ENCODE measurements around the gene FASTKD2.
A peak's percentile ranks its signal among the peaks of the same experiment; 100 is the strongest.

FASTKD2 gene

DNA sequence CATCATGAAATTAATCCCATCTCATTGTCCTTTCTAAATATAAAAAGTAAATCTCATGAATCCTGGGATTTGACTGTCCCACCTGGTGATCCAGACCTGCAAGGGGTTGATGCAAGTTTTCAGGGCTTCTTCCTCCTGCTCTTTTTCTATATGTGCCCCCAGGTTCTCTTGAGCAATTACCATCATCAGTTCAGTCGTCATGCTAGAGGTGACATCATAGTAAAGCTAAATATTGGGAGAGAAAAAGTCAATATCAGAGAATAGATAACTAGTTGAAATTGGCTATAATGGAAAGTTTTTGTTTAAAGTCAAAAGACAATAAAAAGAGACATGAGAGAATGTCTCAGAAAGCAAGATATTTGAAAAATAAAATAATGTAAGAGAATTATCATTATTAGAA, 8.6 kb upstream of the FASTKD2 start:
- H3K36me3 ChIP-seq (ENCODE audit: insufficient read depth, low read length) = no peaks in the 10 kb centered on the region
- no peaks in the 10 kb centered on the region for H3K27me3 ChIP-seq (ENCODE audit: control insufficient read depth in 1 of 2, insufficient read depth in 2 of 2, low read length in 2 of 2)
- H3K9me3 ChIP-seq (ENCODE audit: low read length) = no peaks in the 10 kb centered on the region
- H3K27ac ChIP-seq (ENCODE audit: low read depth, low read length) = no peak overlapping the region
- no peaks in the 10 kb centered on the region for H3K4me1 ChIP-seq (ENCODE audit: insufficient read depth, low read length)
- no peak overlapping the region for H3K9ac ChIP-seq (ENCODE audit: low read length)
- H3K4me3 ChIP-seq (ENCODE audit: low read depth in 1 of 2, low read length in 2 of 2) = no peak overlapping the region

- Histone ChIP-seq H3K36me3 (ENCODE audit: insufficient read depth, low read length) (peaks cover 25% of the 10 kb centered on the region), H3K9me3 (ENCODE audit: low read length) (no peaks in the 10 kb centered on the region), H3K27ac (ENCODE audit: low read depth, low read length) (peak overlapping the region; percentile 78), H3K9ac (ENCODE audit: low read length) (peak overlapping the region; percentile 95), H3K4me3 (ENCODE audit: low read depth in 1 of 2, low read length in 2 of 2) (peak overlapping the region; percentile 51 to 98), H3K27me3 (ENCODE audit: control insufficient read depth in 1 of 2, insufficient read depth in 2 of 2, low read length in 2 of 2) (no peaks in the 10 kb centered on the region), H3K4me1 (ENCODE audit: insufficient read depth, low read length) (peaks cover 43% of the 10 kb centered on the region)
Observed at GRCh38 chr2:206764673-206765241, 649 bp upstream of the FASTKD2 start.

GRCh38 chr2:206766057-206766930, 888 bp downstream of the FASTKD2 start:
- Histone ChIP-seq H3K27ac (ENCODE audit: low read depth, low read length) (peak overlapping the region; percentile 78), H3K36me3 (ENCODE audit: insufficient read depth, low read length) (peaks cover 35% of the 10 kb centered on the region), H3K4me1 (ENCODE audit: insufficient read depth, low read length) (peaks cover 43% of the 10 kb centered on the region), H3K9me3 (ENCODE audit: low read length) (no peaks in the 10 kb centered on the region), H3K27me3 (ENCODE audit: control insufficient read depth in 1 of 2, insufficient read depth in 2 of 2, low read length in 2 of 2) (no peaks in the 10 kb centered on the region), H3K9ac (ENCODE audit: low read length) (peak overlapping the region; percentile 95), H3K4me3 (ENCODE audit: low read depth in 1 of 2, low read length in 2 of 2) (peak overlapping the region; percentile 51 to 98)

GRCh38 chr2:206774871-206775270, 9.5 kb downstream of the FASTKD2 start:
- Histone ChIP-seq H3K27ac (ENCODE audit: low read depth, low read length) (no peak overlapping the region), H3K4me1 (ENCODE audit: insufficient read depth, low read length) (no peaks in the 10 kb centered on the region), H3K27me3 (ENCODE audit: control insufficient read depth in 1 of 2, insufficient read depth in 2 of 2, low read length in 2 of 2) (no peaks in the 10 kb centered on the region), H3K9me3 (ENCODE audit: low read length) (no peaks in the 10 kb centered on the region), H3K4me3 (ENCODE audit: low read depth in 1 of 2, low read length in 2 of 2) (no peak overlapping the region), H3K36me3 (ENCODE audit: insufficient read depth, low read length) (peaks cover 36% of the 10 kb centered on the region), H3K9ac (ENCODE audit: low read length) (no peak overlapping the region)

- Histone ChIP-seq H3K4me1 (ENCODE audit: insufficient read depth, low read length) (no peaks in the 10 kb centered on the region), H3K4me3 (ENCODE audit: low read depth in 1 of 2, low read length in 2 of 2) (no peak overlapping the region), H3K27me3 (ENCODE audit: control insufficient read depth in 1 of 2, insufficient read depth in 2 of 2, low read length in 2 of 2) (no peaks in the 10 kb centered on the region), H3K9me3 (ENCODE audit: low read length) (no peaks in the 10 kb centered on the region), H3K27ac (ENCODE audit: low read depth, low read length) (no peak overlapping the region), H3K9ac (ENCODE audit: low read length) (no peak overlapping the region), H3K36me3 (ENCODE audit: insufficient read depth, low read length) (peaks cover 34% of the 10 kb centered on the region)
Observed at GRCh38 chr2:206776432-206776831, 11.0 kb downstream of the FASTKD2 start.

DNA sequence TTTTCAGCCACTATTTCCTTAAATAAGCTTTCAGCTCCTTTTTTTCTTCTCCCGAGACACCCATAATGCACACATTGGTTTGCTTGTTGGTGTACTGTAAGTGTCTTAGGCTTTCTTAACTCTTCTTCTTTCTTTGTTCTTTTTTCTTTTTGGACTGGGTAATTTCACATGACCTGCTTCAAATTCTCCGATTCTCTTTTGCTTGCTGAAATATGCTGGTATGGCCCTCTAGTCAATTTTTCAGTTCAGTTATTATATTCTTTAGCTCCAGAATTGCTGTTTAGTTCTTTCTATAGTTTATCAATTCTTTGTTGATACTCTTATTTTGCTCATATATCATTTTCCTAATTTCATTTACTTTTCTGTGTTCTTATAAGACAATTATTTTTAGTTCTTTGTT, 15.3 kb downstream of the FASTKD2 start:
- Histone ChIP-seq H3K4me3 (ENCODE audit: low read depth in 1 of 2, low read length in 2 of 2) (no peak overlapping the region), H3K9me3 (ENCODE audit: low read length) (no peaks in the 10 kb centered on the region), H3K4me1 (ENCODE audit: insufficient read depth, low read length) (no peaks in the 10 kb centered on the region), H3K36me3 (ENCODE audit: insufficient read depth, low read length) (peaks cover 57% of the 10 kb centered on the region), H3K9ac (ENCODE audit: low read length) (no peak overlapping the region), H3K27me3 (ENCODE audit: control insufficient read depth in 1 of 2, insufficient read depth in 2 of 2, low read length in 2 of 2) (no peaks in the 10 kb centered on the region), H3K27ac (ENCODE audit: low read depth, low read length) (no peak overlapping the region)

GRCh38 chr2:206783718-206784117, 18.3 kb downstream of the FASTKD2 start:
- Histone ChIP-seq H3K4me1 (ENCODE audit: insufficient read depth, low read length) (no peaks in the 10 kb centered on the region), H3K9me3 (ENCODE audit: low read length) (no peaks in the 10 kb centered on the region), H3K27ac (ENCODE audit: low read depth, low read length) (no peak overlapping the region), H3K4me3 (ENCODE audit: low read depth in 1 of 2, low read length in 2 of 2) (no peak overlapping the region), H3K9ac (ENCODE audit: low read length) (no peak overlapping the region), H3K36me3 (ENCODE audit: insufficient read depth, low read length) (peaks cover 78% of the 10 kb centered on the region), H3K27me3 (ENCODE audit: control insufficient read depth in 1 of 2, insufficient read depth in 2 of 2, low read length in 2 of 2) (no peaks in the 10 kb centered on the region)

GRCh38 chr2:206784559-206785353, 19.4 kb downstream of the FASTKD2 start:
- H3K27me3 ChIP-seq (ENCODE audit: control insufficient read depth in 1 of 2, insufficient read depth in 2 of 2, low read length in 2 of 2) = no peaks in the 10 kb centered on the region
- peaks cover 80% of the 10 kb centered on the region for H3K36me3 ChIP-seq (ENCODE audit: insufficient read depth, low read length)

DNA sequence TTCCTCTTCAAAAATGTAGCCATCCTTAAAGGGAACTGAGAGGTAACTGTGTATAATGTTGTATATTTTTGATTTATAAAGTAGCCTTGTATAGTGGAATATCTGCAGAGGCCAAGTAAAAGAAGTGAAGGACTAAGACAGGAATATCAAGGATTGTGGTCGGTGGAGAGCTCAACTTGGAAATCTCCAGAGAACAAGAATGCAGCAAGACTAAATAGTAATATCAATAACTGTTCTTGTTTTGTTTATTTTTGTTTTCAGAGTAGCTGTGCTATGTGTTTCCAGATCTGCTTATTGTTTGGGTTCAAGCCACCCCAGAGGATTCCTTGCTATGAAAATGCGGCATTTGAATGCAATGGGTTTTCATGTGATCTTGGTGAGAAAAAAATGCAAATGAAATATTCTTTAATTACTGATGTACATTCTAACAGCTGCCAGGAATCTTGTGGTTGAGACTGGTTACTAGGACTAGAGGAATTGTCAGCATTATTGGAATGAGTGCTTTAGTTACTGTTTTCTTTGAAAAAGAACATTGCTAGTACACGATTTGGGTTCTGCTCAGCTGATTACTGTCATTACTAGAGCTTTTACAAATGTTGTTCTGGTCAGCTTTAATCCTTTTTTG, 25.0 kb downstream of the FASTKD2 start:
- H3K9ac ChIP-seq (ENCODE audit: low read length) = no peak overlapping the region
- H3K27ac ChIP-seq (ENCODE audit: low read depth, low read length) = no peak overlapping the region
- H3K4me1 ChIP-seq (ENCODE audit: insufficient read depth, low read length) = no peaks in the 10 kb centered on the region
- H3K4me3 ChIP-seq (ENCODE audit: low read depth in 1 of 2, low read length in 2 of 2) = no peak overlapping the region
- H3K27me3 ChIP-seq (ENCODE audit: control insufficient read depth in 1 of 2, insufficient read depth in 2 of 2, low read length in 2 of 2) = no peaks in the 10 kb centered on the region
- H3K36me3 ChIP-seq (ENCODE audit: insufficient read depth, low read length) = peaks cover 64% of the 10 kb centered on the region
- H3K9me3 ChIP-seq (ENCODE audit: low read length) = no peaks in the 10 kb centered on the region

More at GRCh38 chr2:206784559-206785353, 19.4 kb downstream of the FASTKD2 start:
- Histone ChIP-seq H3K9me3 (ENCODE audit: low read length) (no peaks in the 10 kb centered on the region), H3K4me1 (ENCODE audit: insufficient read depth, low read length) (no peaks in the 10 kb centered on the region), H3K4me3 (ENCODE audit: low read depth in 1 of 2, low read length in 2 of 2) (no peak overlapping the region), H3K9ac (ENCODE audit: low read length) (no peak overlapping the region), H3K27ac (ENCODE audit: low read depth, low read length) (no peak overlapping the region)

DNA sequence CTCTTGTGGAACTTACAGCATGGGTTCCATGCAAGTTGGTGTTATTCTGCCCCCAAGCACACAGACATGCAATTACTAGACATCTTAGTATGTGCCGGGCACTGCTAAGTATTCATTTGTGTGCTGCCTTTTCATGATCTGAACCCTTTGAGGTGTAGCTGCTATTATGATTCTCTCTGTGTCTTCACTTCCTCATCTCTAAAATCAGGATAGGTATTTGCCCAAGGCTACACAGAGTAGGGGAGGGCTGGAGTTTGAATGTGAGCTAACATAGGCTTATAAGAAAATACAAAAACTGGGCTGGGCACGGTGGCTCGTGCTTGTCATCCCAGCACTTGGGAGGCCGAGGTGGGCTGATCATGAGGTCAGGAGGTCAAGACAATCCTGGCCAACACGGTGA, 27.2 kb downstream of the FASTKD2 start:
- H3K9ac ChIP-seq (ENCODE audit: low read length) = no peak overlapping the region
- no peaks in the 10 kb centered on the region for H3K9me3 ChIP-seq (ENCODE audit: low read length)
- H3K27me3 ChIP-seq (ENCODE audit: control insufficient read depth in 1 of 2, insufficient read depth in 2 of 2, low read length in 2 of 2) = no peaks in the 10 kb centered on the region
- no peak overlapping the region for H3K4me3 ChIP-seq (ENCODE audit: low read depth in 1 of 2, low read length in 2 of 2)
- no peaks in the 10 kb centered on the region for H3K4me1 ChIP-seq (ENCODE audit: insufficient read depth, low read length)
- H3K36me3 ChIP-seq (ENCODE audit: insufficient read depth, low read length) = peaks cover 51% of the 10 kb centered on the region
- no peak overlapping the region for H3K27ac ChIP-seq (ENCODE audit: low read depth, low read length)

DNA sequence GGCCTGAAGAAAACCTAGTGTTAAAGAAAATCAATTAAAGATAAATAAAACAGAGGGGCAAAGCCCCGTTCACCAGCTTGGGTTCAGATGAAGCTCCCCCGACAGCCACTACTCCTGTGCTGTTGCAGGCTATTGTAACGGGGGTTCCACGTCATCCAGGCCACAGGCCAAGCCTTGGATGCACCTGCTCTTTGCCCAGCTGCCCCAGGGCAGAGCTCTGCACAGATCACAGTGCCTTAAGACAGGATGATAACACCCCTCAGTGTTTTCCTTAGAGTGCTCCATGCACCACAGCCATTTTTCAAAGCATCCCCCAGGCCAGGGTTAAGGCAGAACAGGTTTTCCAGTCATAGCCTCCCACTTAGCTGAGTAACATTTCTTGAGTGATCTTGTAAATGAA, 32.0 kb downstream of the FASTKD2 start:
- Histone ChIP-seq H3K4me3 (ENCODE audit: low read depth in 1 of 2, low read length in 2 of 2) (no peak overlapping the region), H3K9me3 (ENCODE audit: low read length) (no peaks in the 10 kb centered on the region), H3K27me3 (ENCODE audit: control insufficient read depth in 1 of 2, insufficient read depth in 2 of 2, low read length in 2 of 2) (no peaks in the 10 kb centered on the region), H3K36me3 (ENCODE audit: insufficient read depth, low read length) (peaks cover 7% of the 10 kb centered on the region), H3K9ac (ENCODE audit: low read length) (no peak overlapping the region), H3K27ac (ENCODE audit: low read depth, low read length) (no peak overlapping the region), H3K4me1 (ENCODE audit: insufficient read depth, low read length) (peaks cover 8% of the 10 kb centered on the region)
